K562 (cell line): ENCODE data around the gene TFRC. TPM values are rescaled to one million over a fixed set of nuclear protein-coding genes. Genes with fewer than 3 reads are reported as not detected.
A peak's percentile ranks its signal among the peaks of the same experiment; 100 is the strongest.

Experiments
- ATAC-seq: fragments of 200-7000 bp; cut with Tn5 transposase; 3 replicates; pipeline ENCODE4 v1.9.1; 2020; ENCODE audit warnings: moderate library complexity
- BruUV-seq: library from RNA; stranded (reverse); fragments of 400-500 nt; replicated peaks from 2 replicates; lab custom pipeline; 2021; lab: Mats Ljungman, UMichigan
- CTCF ChIA-PET: fragments of 300-600 bp; formaldehyde crosslinking; extraction: SDS; loops from one replicate; lab custom pipeline; 2021; ENCODE audit warnings: low intra/inter-chr PET ratio; lab: Yijun Ruan, JAX
- POLR2A ChIA-PET: fragments of 300-600, 350-650 bp; sonication (Branson Sonifier 250); formaldehyde crosslinking; extraction: SDS; loops from one replicate; lab custom pipeline; 2021; ENCODE audit warnings: antibody characterized with exemption, inconsistent platforms; lab: Yijun Ruan, JAX
- DNase-seq, 4 experiments: peaks; one replicate each; pipeline versions ENCODE4 v3.0.0 to v3.0.0-alpha.2; 2011 to 2018; ENCODE audit warnings: low spot score in 3 of 4, mixed read lengths in 3 of 4; ENCODE audit errors: extremely low read depth in 1 of 4
- FAIRE-seq: peaks from 2 replicates; lab custom pipeline; 2011; peaks lifted over from hg19 to GRCh38; lab: Jason Lieb, UNC
- H2AFZ ChIP-seq: 2 replicates; pipeline ENCODE4 v1.6.0; 2011; ENCODE audit warnings: low read depth, low read length, control low read depth, inconsistent platforms
- H3K27ac ChIP-seq: fragments of 200-600 bp; 3 replicates; pipeline ENCODE4 v1.8.0; 2011; ENCODE audit warnings: low read depth, mild to moderate bottlenecking, control low read depth, inconsistent platforms, low read length, moderate library complexity, mixed read lengths; ENCODE audit errors: extremely low read depth
- H3K27me3 ChIP-seq, 2 experiments: fragments of 300-600 bp in 1 of 2; 2 replicates in 1 of 2; 3 replicates in 1 of 2; pipeline versions ENCODE4 v1.6.0 to v1.8.0; 2011; ENCODE audit warnings: inconsistent platforms in 2 of 2, low read length in 2 of 2, mild to moderate bottlenecking in 1 of 2, mixed read lengths in 1 of 2, moderate library complexity in 1 of 2; ENCODE audit not compliant: control insufficient read depth in 2 of 2, insufficient read depth in 2 of 2
- H3K36me3 ChIP-seq: fragments of 300-600 bp; 3 replicates; pipeline ENCODE4 v1.8.0; 2011; ENCODE audit warnings: mild to moderate bottlenecking, low read length, inconsistent platforms; ENCODE audit not compliant: control insufficient read depth, insufficient read depth
- H3K4me1 ChIP-seq, 2 experiments: fragments of 200-600 bp in 1 of 2; replicated peaks in 1 of 2; 2 replicates in 1 of 2; 3 replicates in 1 of 2; pipeline versions ENCODE4 v1.5.1 to v1.8.0; 2011; ENCODE audit warnings: inconsistent platforms in 2 of 2, low read length in 2 of 2, mild to moderate bottlenecking in 1 of 2, mixed read lengths in 1 of 2, moderate library complexity in 1 of 2; ENCODE audit not compliant: control insufficient read depth in 2 of 2, insufficient read depth in 2 of 2
- H3K4me2 ChIP-seq: 2 replicates; pipeline ENCODE4 v1.6.1; 2011; ENCODE audit warnings: low read length, control low read depth, inconsistent platforms, mixed read lengths; ENCODE audit not compliant: insufficient read depth
- H3K4me3 ChIP-seq: fragments of 200-600 bp; sonication (generic), shearing (Covaris generic); 2 replicates; pipeline ENCODE4 v1.5.1; 2016; ENCODE audit warnings: control low read depth, inconsistent platforms
- H3K79me2 ChIP-seq: fragments of 200-600 bp; 3 replicates; pipeline ENCODE4 v1.8.0; 2011; ENCODE audit warnings: low read length, inconsistent platforms; ENCODE audit not compliant: control insufficient read depth, insufficient read depth
- H3K9ac ChIP-seq, 2 experiments: 2 replicates each; pipeline versions ENCODE4 v1.6.0 to v1.6.1; 2011; ENCODE audit warnings: low read depth in 2 of 2, low read length in 2 of 2, control low read depth in 1 of 2, inconsistent platforms in 1 of 2, mild to moderate bottlenecking in 1 of 2, mixed read lengths in 1 of 2; ENCODE audit not compliant: insufficient read depth in 1 of 2
- H3K9me1 ChIP-seq: one replicate; pipeline ENCODE4 v1.6.0; 2011; ENCODE audit warnings: inconsistent platforms, mild to moderate bottlenecking, low read length, moderate library complexity; ENCODE audit not compliant: control insufficient read depth, insufficient read depth
- H3K9me3 ChIP-seq: replicated peaks from 2 replicates; pipeline ENCODE4 v1.5.1; 2011; ENCODE audit warnings: low read depth, low read length, inconsistent platforms; ENCODE audit not compliant: control insufficient read depth, insufficient read depth
- H4K20me1 ChIP-seq: replicated peaks from 2 replicates; pipeline ENCODE4 v1.6.1; 2011; ENCODE audit warnings: low read length, inconsistent platforms, mixed read lengths; ENCODE audit not compliant: control insufficient read depth, insufficient read depth
- BCOR ChIP-seq: fragments of 450-650 bp; IDR thresholded peaks from 2 replicates; pipeline ENCODE4 v1.6.1; 2016
- CHD4 ChIP-seq: fragments of 200-600 bp; sonication (generic); IDR thresholded peaks from 3 replicates; pipeline ENCODE4 v1.6.1; 2012; ENCODE audit warnings: low read depth, mild to moderate bottlenecking, mixed read lengths, low read length, inconsistent platforms; ENCODE audit not compliant: insufficient read depth, insufficient replicate concordance, poor library complexity, severe bottlenecking
- E2F6 ChIP-seq, 2 experiments: IDR thresholded peaks; 2 replicates each; pipeline ENCODE4 v1.6.1; 2011; ENCODE audit warnings: borderline replicate concordance in 1 of 2, control low read depth in 1 of 2, low read depth in 1 of 2, low read length in 1 of 2, mild to moderate bottlenecking in 1 of 2, mixed read lengths in 1 of 2, moderate library complexity in 1 of 2; ENCODE audit not compliant: insufficient read depth in 1 of 2, insufficient read length in 1 of 2, poor library complexity in 1 of 2, severe bottlenecking in 1 of 2; ENCODE audit errors: extremely low read depth in 1 of 2
- EGR1 ChIP-seq: fragments of 450-650 bp; conservative IDR thresholded peaks from 2 replicates; pipeline ENCODE4 v1.6.1; 2017; ENCODE audit warnings: mild to moderate bottlenecking
- KAT7 ChIP-seq: sonication (generic); formaldehyde crosslinking; IDR thresholded peaks from 2 replicates; pipeline ENCODE4 v1.8.0; 2022; ENCODE audit warnings: missing genetic modification reagents, mild to moderate bottlenecking, borderline replicate concordance
- LCOR ChIP-seq: sonication (generic); formaldehyde crosslinking; IDR thresholded peaks from 2 replicates; pipeline ENCODE4 v1.8.0; 2022; ENCODE audit warnings: mild to moderate bottlenecking, missing genetic modification reagents
- PRPF4 ChIP-seq: fragments of 200-400 bp; formaldehyde crosslinking; IDR thresholded peaks from one replicate; pipeline ENCODE4 v1.6.1; 2017; ENCODE audit warnings: low read length, low read depth, mild to moderate bottlenecking; ENCODE audit not compliant: insufficient read depth, poor library complexity, severe bottlenecking
- SPI1 ChIP-seq: IDR thresholded peaks from 2 replicates; pipeline ENCODE4 v1.6.1; 2011; ENCODE audit warnings: low read depth, low read length, control low read depth, borderline replicate concordance
- TAF7 ChIP-seq: fragments of 450-650 bp; IDR thresholded peaks from 2 replicates; pipeline ENCODE4 v1.6.1; 2016; ENCODE audit warnings: missing genetic modification characterization, missing compliant biosample characterization
- THRB ChIP-seq: fragments of 450-650 bp; formaldehyde crosslinking; conservative IDR thresholded peaks from 2 replicates; pipeline ENCODE4 v1.4.0; 2022; ENCODE audit warnings: mild to moderate bottlenecking, missing genetic modification characterization
- ZFX ChIP-seq: sonication (generic); formaldehyde crosslinking; IDR thresholded peaks from 2 replicates; pipeline ENCODE4 v1.8.0; 2022; ENCODE audit warnings: mild to moderate bottlenecking, missing genetic modification reagents, moderate library complexity
- ZNF175 ChIP-seq: fragments of 200-800 bp; sonication (Bioruptor generic); IDR thresholded peaks from 2 replicates; pipeline ENCODE4 v1.6.1; 2016; ENCODE audit warnings: low read depth, mild to moderate bottlenecking, missing genetic modification characterization, missing compliant biosample characterization
- ZNF263 ChIP-seq: sonication (generic); formaldehyde crosslinking; IDR thresholded peaks from 2 replicates; pipeline ENCODE4 v1.8.0; 2022; ENCODE audit warnings: mild to moderate bottlenecking, missing genetic modification reagents, borderline replicate concordance
- WGBS: fragments of 100-300 bp; shearing (Covaris generic); methylation state at CpG from one replicate; pipeline ENCODE4 v1.1.6; 2016; ENCODE audit warnings: low coverage, mixed read lengths; ENCODE audit not compliant: insufficient coverage; ENCODE audit errors: missing lambda C conversion rate; 5-methylcytosine and 5-hydroxymethylcytosine counted together
- in situ Hi-C: fragments of 300-500 bp; cut with MboI; formaldehyde crosslinking; loops from 4 replicates; pipeline ENCODE4 v1.15.0; 2018; ENCODE audit warnings: inconsistent platforms, mixed read lengths
- intact Hi-C: fragments of 100-400 bp; cut with micrococcal nuclease; formaldehyde crosslinking; loops from 2 replicates; pipeline ENCODE4 v1.14.2; 2022
- polyA plus RNA-seq, 8 experiments: library from polyadenylated mRNA; depleted of rRNA in 4 of 8; stranded (reverse) in 5 of 8; unstranded in 3 of 8; fragments of >200 nt; fragmentation: Nextera tagmentation in 2 of 8; fragmentation: Illumina TruSeq in 1 of 8; extraction: Ambion mirVana in 2 of 8; extraction: Trizol in 1 of 8; gene quantifications; 2 replicates each; pipeline versions ENCODE4 v1.2.1 to v1.2.3, GENCODE V29; 2011 to 2014; ENCODE audit warnings: inconsistent platforms in 1 of 8, missing spikeins in 1 of 8
- total RNA-seq, 7 experiments: library from RNA; depleted of rRNA in 6 of 7; stranded (reverse); fragments of >200 nt in 6 of 7; fragmentation: Illumina TruSeq in 2 of 7; extraction: Trizol in 2 of 7; gene quantifications; 2 replicates each; pipeline versions ENCODE4 v1.2.1 to v1.2.3, GENCODE V29; 2011 to 2021; ENCODE audit warnings: low replicate concordance in 1 of 7

Gene TFRC
- total and polyA plus RNA-seq, 9 of the 15 experiments (the other 6 are each of a cell fraction or from before 2014, with no cell fraction given) = 149 to 679 (median 332) TPM

GRCh38 chr3:196124608-196125007 is 42.7 kb upstream of the TFRC start:
- in situ Hi-C loops (no loop called here), intact Hi-C loops (no loop called here)
- TF ChIP-seq TAF7 (tag) = no peak
- no peak for TF ChIP-seq PRPF4
- peak in 1 of 2 experiments; percentile 57 for TF ChIP-seq E2F6 (IDR thresholded peaks at IDR 0.05; ENCODE audit: borderline replicate concordance in 1 of 2, extremely low read depth in 1 of 2, insufficient read depth in 1 of 2, insufficient read length in 1 of 2, low read depth in 1 of 2, low read length in 1 of 2, poor library complexity in 1 of 2, severe bottlenecking in 1 of 2)
- H3K27ac ChIP-seq = no peak overlapping the region
- H3K9me1 ChIP-seq = no peaks in the 10 kb centered on the region
- BruUV-seq = no TSS peak
- no peak overlapping the region for H3K4me2 ChIP-seq
- H3K36me3 ChIP-seq = no peaks in the 10 kb centered on the region; the same call in 2 of the 3 replicates
- ChIA-PET CTCF (no interaction called here), POLR2A (interaction anchor here (1.7 kb wide), 1 partner anchor 46 kb away, joined by 5 read pairs; no protein-coding TSS in a partner anchor)
- peaks cover 48 to 55% of the 10 kb centered on the region in 2 experiments for H3K4me1 ChIP-seq
- WGBS = 82% methylated on average over 5 of the region's 5 CpGs
- no peaks in the 10 kb centered on the region for H4K20me1 ChIP-seq
- H3K79me2 ChIP-seq = peaks cover 10% of the 10 kb centered on the region; the same call in 2 of the 3 replicates
- no peak overlapping the region for H3K4me3 ChIP-seq
- no peaks in the 10 kb centered on the region for H3K9me3 ChIP-seq
- no peaks in the 10 kb centered on the region for H3K27me3 ChIP-seq
- DNase-seq = no peak
- no peak for ATAC-seq
- no peak overlapping the region for H3K9ac ChIP-seq
- H2AFZ ChIP-seq = no peak overlapping the region
- no peak for FAIRE-seq

- Histone ChIP-seq H2AFZ (peak overlapping the region; percentile 92), H3K9me3 (no peaks in the 10 kb centered on the region), H3K4me3 (no peak overlapping the region), H3K27ac (peak overlapping the region; percentile 71), H3K9me1 (no peaks in the 10 kb centered on the region), H3K4me2 (peak overlapping the region; percentile 57), H3K79me2 (no peaks in the 10 kb centered on the region), H3K9ac (peak overlapping the region; percentile 58 to 79; a peak in 3 of 4 replicates), H3K27me3 (no peaks in the 10 kb centered on the region), H4K20me1 (no peaks in the 10 kb centered on the region), H3K4me1 (peaks cover 32 to 41% of the 10 kb centered on the region in 2 experiments), H3K36me3 (no peaks in the 10 kb centered on the region; the same call in 2 of the 3 replicates)
- BruUV-seq = no TSS peak
- ChIA-PET CTCF (no interaction called here), POLR2A (interaction anchor here (0.7 to 2.0 kb wide), 5 partner anchors 12 to 44 kb away, joined by 3 to 5 read pairs (median 3); no protein-coding TSS in a partner anchor)
- FAIRE-seq (no peak), DNase-seq (no peak), ATAC-seq (no peak)
- in situ Hi-C loops = no loop called here
- intact Hi-C loops = no loop called here
- WGBS = 71% methylated on average over 8 of the region's 8 CpGs
- TF ChIP-seq KAT7 (CRISPR knock-in tag) = peak; percentile 59; the same call in 1 of the 2 replicates
- TF ChIP-seq ZNF263 (CRISPR knock-in tag) = no peak
- TF ChIP-seq THRB (CRISPR knock-in tag) = 0 out of 2 replicates have a peak, but pooled peaks have one; percentile 17
- TF ChIP-seq CHD4 = peak; percentile 25
- TF ChIP-seq SPI1 = 0 out of 2 replicates have a peak, but pooled peaks have one; percentile 3
- no peak for TF ChIP-seq EGR1
- TF ChIP-seq ZFX (CRISPR knock-in tag) = peak; percentile 33
- peak; percentile 37; the same call in 1 of the 2 replicates for TF ChIP-seq BCOR
- 0 out of 2 replicates have a peak, but pooled peaks have one; percentile 18 for TF ChIP-seq LCOR (CRISPR knock-in tag)
- TF ChIP-seq ZNF175 (CRISPR knock-in tag) = 0 out of 2 replicates have a peak, but pooled peaks have one; percentile 44
Measured at GRCh38 chr3:196122688-196123046, 40.8 kb upstream of the TFRC start.
